Fibroblast of skin of left biceps (primary cell): Measurements from ENCODE around the gene OTOGL.

ENCODE experiments used
- DNase-seq, 2 experiments: peaks; one replicate each; pipeline ENCODE4 v3.0.0-alpha.2; 2013; ENCODE audit warnings: low read depth in 2 of 2

OTOGL gene

GRCh38 chr12:80359703-80360102 lies 260.4 kb downstream of the OTOGL start:
- no peak for DNase-seq

DNA sequence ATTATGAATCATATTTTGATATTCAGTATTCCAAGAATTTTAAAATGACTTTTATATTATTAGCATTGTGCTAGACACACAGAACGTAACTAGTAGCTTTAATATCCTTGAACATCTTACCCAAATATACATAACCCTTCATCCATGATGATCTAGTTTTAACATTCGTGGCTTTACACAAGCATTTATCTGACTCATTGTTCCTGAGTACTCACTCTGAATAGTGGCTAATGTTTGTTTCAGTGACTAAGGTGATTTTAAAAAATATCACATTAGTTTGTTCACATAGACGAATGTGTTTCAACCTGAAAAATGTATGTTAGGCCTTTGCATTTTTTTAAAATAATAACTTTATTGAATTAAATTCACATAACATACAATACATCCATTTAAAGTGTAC lies 264.7 kb downstream of the OTOGL start:
- DNase-seq = no peak

DNA sequence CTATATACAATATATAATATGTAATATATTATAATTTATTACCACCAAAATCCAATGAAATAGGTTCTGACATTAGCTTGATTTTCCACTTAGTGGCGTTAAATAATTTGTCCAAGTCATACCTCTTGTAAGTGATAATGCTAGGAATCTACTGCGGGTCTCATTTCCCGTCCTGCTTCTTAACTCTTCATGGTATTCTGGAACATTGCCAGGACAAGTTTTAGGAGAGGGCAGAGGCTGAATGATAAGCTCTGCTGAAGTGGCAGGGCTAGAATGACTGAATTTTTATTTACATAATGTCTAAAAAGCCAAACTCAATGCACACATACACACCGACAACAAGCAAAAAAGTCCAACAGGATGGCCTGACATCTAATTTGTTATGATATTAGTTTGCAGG lies 274.3 kb downstream of the OTOGL start:
- DNase-seq = no peak

- no peak for DNase-seq
These were observed 275.3 kb downstream of the OTOGL start for GRCh38 chr12:80374615-80375014.

- no peak for DNase-seq
These were observed 277.9 kb downstream of the OTOGL start for GRCh38 chr12:80377140-80377794.

DNA sequence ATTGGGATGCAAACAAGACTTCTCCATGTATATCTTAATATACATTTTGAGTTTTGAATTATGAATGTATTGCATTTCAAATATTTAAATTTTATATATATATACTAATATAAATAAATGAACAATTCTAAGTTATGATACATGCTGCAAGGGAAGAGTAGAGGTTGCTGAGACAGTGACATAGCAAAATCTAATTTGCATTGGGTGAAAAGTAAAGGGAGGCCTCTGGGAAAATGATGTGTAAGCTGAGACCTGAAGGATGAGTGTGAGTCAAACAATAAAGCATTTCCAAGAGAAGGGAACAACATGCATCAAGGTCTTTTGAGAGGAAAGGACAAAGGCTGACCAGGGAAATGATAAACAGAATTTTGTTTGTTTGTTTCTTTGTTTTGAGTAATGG lies 281.8 kb downstream of the OTOGL start:
- DNase-seq = no peak

DNA sequence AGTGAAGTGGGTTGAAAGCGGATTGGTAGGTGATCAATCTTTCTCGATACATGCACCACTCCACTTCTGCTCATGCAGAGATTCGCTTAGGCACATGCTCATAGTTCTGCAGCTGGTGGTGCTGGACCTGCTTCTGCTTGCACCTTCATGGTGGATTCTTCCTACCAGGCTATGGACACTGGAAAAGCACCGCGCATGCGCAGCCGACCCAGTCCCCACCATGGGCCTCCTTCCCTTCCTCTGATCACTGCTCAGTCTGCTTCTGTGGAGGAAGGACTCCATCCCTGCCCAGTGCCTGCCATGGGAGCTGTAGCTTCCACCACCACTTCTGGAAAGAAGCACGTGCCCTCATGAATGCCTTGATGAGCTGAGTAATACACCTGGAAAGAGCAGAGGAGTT lies 282.9 kb downstream of the OTOGL start:
- no peak for DNase-seq

DNA sequence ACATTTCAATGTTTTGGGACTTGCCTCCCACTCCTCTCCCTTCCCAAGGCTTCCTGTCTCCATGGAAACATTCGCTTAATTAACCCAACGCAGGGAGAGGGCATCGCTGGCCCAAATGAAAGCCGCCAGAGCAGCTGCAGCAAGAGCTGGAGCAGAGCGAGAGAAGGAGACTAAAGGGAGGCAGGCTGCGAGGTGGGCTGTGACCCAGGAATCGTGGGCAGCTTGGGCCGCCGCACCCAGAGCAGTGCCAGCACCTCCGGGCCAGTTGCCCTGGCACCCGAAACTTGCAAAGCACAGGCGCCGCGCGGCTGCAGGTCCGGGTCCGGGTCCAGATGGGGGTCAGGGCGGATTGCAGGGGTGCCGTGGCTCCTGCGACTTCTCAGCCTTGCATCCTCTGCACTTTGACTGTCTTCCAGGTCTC lies 301.2 kb downstream of the OTOGL start:
- no peak for DNase-seq

DNA sequence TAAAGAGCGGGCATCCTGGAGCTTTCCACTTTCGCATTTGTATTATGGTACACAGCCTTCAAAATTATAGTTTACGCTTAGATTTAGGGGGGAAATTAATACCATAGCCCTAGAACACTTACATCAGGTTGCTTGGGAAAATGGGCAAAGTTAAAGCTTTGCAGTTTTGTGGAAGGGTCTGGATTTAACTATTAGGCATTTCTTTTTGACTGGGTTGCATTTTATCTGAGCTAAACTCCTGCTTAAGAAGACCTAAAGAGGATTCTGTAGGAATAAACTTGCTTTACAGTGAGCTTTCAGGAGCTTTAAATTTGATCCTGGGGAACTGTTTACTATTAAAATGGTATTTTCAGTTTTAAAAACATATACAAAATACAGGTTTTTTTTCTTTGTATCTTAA lies 301.9 kb downstream of the OTOGL start:
- DNase-seq = no peak

DNA sequence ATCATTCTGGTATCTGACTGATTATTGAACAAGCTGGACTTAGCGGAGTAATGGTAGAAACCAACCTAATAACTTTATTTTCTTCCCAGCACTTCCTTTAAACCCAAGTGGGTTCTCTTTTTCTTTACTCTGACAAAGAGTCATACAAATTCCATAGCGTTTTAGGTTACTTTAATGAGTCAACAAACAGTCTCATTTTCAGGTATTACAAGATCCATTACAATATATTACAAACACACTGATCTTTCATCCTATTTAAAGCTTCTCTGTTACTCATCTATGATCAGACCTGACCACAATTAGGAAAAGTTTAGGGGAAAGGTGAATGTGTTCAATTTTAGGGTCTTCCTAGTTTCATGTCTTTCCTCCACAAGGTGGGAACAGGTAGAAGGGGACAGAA lies 305.3 kb downstream of the OTOGL start:
- DNase-seq = no peak

DNA sequence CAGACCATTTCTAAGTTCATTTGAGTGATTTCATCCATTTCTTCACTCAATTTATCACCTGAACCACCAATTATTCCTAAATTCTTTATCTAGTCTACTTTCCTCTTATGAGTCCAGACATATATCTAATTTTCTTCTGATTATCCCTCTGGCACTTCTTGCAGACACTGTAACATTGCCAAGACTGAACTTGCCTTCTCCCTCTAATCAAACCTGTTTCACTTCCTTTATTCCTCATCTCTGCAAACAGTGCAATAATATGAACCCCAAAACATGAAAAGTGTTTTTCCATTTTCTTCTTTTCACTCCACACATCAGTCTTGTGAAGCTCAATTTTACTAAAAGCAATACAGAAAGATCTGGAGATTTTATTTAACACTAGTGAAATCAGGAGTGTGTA lies 306.9 kb downstream of the OTOGL start:
- no peak for DNase-seq

- DNase-seq = no peak
These were observed 312.4 kb downstream of the OTOGL start for GRCh38 chr12:80411787-80412186.

- DNase-seq = peak; percentile 23 to 25
These were observed 313.1 kb downstream of the OTOGL start for GRCh38 chr12:80412343-80412953.

GRCh38 chr12:80413462-80413861 lies 314.1 kb downstream of the OTOGL start:
- no peak for DNase-seq

DNA sequence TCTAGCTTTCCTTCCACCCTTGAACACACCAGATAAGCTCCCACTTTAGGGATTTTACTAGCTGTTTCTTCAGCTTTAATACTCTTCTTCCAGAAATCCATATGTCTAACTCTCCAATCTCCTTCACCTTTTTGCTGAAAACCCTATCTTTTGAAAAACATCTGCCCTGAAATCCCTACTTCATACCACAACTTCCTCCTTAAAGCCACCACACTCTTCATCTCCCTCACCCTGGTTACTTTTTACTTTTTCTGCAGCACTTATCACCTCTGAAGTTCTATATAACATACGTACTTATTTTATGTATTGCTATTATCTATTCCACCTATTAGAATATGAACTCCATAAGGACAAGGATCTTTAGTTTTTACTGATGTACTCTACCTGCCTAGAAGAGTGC lies 316.1 kb downstream of the OTOGL start:
- DNase-seq = no peak

GRCh38 chr12:80419644-80420043 lies 320.3 kb downstream of the OTOGL start:
- DNase-seq = no peak

DNA sequence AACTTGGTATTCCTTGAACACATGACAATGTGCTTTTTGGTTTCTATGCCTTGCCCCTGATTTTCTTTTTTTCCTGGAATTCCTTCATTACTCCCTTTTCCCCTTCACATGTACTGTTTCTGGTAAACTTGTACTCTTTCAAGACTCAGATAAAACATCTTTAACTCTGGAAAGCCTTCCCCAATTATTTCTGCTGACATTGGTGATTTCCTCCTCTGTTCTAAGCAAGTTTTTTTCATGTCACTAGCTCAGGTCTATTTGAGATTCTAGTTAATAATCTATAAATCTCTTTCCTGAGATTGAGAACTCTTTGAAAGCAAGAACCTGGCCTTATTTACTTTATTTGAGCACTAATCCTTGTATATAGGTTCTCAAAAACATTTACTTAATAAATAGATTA lies 320.7 kb downstream of the OTOGL start:
- no peak for DNase-seq

DNA sequence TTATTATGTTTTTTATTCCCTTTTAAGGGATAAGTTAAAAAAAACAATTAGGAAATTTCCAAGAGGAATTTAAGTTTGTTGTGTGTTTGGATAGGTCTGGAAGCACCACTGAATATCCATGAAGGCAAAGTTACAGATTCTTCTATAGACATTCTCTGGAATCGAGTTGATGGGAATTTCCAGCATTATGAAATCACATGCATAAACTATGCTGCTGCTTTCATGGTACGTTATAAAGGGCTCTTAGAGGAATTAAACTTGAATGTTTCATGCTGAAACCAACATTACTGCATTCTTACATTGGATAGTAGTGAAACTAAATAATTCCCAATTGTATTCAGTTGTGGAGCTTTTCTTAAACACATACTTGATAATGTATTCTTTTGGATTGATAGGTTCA lies 323.2 kb downstream of the OTOGL start:
- no peak for DNase-seq
